Measurements from ENCODE around the gene PSMG4.

- TF ChIP-seq, protein P1, sequence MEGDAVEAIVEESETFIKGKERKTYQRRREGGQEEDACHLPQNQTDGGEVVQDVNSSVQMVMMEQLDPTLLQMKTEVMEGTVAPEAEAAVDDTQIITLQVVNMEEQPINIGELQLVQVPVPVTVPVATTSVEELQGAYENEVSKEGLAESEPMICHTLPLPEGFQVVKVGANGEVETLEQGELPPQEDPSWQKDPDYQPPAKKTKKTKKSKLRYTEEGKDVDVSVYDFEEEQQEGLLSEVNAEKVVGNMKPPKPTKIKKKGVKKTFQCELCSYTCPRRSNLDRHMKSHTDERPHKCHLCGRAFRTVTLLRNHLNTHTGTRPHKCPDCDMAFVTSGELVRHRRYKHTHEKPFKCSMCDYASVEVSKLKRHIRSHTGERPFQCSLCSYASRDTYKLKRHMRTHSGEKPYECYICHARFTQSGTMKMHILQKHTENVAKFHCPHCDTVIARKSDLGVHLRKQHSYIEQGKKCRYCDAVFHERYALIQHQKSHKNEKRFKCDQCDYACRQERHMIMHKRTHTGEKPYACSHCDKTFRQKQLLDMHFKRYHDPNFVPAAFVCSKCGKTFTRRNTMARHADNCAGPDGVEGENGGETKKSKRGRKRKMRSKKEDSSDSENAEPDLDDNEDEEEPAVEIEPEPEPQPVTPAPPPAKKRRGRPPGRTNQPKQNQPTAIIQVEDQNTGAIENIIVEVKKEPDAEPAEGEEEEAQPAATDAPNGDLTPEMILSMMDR (IDR thresholded peaks at IDR 0.05; ENCODE audit: low read depth, low read length, poor library complexity, severe bottlenecking) = no peak
- no peak for TF ChIP-seq EZH2phosphoT487 (IDR thresholded peaks at IDR 0.05; ENCODE audit: borderline replicate concordance, low read length)
These were observed 38.4 kb upstream of the PSMG4 start for GRCh38 chr6:3220366-3220765.
